ENCODE data around the gene OR2T35.

OR2T35 gene

DNA sequence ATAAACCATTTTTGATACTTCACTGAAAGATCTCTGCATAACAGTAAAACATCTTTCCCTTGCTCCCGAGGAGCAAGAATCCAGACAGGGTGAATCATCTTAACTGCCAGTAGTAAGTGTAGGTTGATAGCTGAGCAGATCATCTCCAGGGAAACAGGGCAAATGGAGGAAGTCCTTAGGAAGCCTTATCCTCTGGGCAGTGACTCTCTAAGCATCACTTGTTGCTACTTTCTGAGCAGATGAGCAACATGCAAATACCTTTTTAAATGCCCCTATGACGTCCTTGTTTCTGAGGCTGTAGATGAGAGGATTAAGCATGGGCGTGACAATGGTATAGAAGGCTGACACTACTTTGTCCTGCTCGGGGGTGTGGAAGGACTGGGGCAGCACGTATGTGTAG is 19.1 kb downstream of the OR2T35 start:
- DNase-seq, result no peak

DNA sequence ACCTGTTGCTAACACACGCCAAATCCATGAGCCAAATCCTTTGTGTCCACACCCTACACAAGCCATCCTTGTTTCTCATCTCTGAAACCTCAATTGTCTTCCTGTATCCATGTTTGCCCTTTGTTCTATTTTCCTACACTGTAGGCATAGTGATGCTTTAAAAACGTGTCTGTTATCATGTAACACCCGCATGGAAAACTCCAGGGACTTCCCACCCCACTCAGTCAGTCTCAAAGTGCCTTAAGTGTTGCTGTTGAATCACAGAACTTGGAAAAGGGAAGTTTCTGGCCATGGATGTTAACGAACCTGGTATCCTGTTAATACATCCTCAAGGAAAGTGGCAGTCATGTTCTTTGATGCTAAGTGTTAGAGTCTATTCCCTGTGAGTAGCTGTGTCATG is 19.9 kb downstream of the OR2T35 start:
- DNase-seq, result no peak

DNA sequence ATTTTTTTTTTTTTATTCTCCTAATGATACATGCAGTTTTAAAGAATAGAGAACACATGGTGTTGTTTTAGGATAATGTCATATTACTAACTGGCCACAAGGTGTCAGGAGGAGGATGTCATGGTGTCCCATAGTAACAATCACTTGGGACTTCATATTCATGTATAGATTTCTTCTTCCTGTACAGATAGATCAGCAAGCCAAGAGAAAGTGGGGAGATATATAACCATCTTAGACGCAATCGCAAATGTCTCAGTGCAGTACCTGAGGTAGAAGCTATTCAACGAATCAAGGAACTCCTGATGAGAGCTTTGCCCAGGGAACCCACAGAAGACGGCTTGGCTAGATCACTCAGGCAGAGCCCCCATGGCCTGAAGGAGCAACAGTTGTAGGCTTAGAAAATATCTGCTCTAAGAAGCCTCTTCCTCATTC is 22.5 kb downstream of the OR2T35 start:
- DNase-seq, result peak; percentile 1 to 2

DNA sequence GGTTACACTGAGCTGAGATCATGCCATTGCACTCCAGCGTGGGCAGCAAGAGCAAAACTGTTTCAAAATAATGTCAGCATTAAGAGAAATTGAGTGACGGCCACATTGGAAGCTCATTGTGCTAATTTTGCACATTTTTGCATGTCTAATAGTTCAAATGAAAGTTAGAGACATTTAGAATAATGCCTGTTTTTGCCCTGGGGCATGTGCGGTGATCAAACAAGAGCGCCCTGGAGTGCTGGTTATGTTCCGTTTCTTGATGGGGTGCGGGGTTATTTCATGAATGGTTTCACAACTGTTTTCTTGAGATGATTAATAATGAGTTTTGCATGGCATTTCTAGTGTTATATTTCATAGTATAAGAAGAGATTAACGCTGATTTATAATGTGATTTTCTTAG is 23.3 kb downstream of the OR2T35 start:
- no peak for DNase-seq

DNA sequence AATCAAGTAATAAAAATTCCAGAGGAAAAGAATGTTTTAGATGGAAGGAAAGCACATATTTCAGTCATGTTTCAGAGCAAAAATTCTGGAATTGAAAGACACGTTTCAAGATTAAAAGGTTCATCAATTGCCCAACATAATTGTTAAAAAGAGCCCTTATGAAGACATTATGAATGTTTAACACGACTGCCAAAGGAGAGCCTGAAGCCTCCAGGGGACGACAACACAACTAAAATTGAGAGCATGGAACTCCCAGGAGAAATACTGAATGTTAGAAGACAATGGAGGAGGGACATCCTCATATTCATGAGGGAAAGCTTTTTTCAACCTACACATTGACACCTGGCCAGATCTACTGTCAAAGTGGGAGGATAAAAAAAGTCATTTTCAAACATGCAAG is 26.2 kb downstream of the OR2T35 start:
- DNase-seq, result peak; percentile 14 to 17

DNA sequence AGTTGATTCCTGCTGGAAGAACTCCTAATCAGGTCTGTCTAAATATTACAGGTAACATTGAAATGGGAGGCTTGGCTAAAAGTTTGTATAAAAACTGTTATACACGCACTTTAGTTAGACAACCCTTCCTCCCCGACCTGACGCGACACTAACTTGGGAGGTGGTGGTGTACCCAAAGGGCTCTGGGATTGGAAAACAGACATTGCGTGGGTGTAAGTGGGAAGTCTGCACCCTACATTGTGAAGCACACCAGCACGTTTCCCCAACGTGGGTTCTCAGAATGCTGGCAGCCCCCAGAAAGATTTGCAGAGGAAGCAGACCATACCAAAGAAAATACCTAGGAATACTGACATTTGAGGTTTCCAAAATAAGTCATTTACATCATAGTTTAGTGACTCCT is 27.0 kb downstream of the OR2T35 start:
- DNase-seq, result no peak

DNA sequence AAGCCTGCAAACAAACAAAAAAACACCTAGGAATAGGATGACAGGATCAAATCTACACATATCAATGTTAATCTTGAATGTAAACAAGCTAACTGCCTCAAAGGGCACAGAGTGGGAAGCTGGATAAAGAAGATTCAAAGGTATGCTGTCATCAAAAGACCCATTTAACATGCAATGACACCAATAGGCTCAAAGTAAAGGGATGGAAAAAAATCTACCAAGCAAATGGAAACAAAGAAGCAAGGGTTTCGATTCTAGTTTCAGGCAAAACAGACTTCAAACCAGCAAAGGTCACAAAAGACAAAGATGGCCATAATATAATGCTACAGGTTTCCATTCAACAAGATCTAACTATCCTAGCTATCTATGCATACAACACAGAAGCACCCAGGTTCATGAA is 31.3 kb downstream of the OR2T35 start:
- no peak for DNase-seq

DNA sequence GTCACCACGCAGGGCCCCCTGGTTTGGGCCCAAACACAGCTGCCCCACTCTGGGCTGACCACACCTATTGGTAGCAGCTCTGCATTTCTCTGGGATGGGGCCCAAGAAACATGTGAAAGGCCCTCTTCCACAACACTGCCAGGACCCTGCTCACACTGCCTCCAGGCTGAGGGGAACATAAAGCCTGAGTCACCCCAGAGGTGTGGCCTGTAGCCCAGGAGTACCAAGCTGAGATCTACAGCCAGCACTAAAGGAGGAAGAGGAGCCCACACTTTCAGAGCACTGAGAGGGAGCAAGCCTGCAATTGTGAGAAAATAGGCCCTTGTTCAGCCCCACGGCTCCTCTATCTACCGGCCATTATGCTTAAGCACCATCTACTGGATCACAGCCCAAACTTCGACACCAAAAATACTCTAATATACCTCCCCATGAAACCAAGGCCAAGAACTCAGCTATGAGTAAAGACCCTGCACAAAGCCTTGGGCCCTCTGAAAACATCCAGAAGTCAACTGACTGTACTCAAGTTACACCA is 33.1 kb downstream of the OR2T35 start:
- no peak for DNase-seq

DNA sequence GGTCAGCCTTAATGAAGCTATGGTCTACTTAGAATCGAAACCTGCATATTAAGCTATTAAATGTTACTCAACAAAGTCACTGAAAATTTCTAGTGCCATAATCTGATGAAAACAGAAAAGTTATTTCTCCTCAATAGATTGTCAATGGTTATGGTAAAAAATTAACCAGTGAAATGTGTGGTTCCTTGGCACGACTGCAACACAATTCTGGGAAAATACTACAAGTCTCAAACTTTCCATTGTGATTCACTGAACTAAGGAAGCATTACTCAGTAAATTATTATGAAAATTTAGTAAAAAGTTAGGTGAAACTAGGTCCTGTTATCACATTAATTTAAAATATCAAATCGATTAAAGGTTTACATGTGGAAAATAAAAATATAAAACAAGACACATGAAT is 34.8 kb downstream of the OR2T35 start:
- DNase-seq, result no peak

DNA sequence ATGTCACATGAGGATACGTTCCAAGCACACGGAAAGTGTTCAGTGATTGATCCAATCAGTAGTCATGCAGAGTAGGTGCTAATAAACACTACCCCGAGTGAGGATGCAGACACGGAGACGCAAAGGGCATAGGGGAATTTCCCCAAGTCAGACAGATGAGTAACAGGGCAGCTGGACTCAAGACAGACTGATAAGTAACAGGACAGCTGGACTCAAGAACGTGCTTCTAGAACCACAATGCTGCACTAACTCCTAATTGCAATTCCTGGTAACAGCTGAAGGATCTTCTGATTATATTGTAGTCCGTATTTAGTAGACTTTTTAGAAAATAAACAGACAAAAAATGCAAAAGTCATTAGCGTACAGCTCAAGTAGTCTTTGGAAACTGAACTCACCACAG is 45.7 kb downstream of the OR2T35 start:
- DNase-seq, result no peak

DNA sequence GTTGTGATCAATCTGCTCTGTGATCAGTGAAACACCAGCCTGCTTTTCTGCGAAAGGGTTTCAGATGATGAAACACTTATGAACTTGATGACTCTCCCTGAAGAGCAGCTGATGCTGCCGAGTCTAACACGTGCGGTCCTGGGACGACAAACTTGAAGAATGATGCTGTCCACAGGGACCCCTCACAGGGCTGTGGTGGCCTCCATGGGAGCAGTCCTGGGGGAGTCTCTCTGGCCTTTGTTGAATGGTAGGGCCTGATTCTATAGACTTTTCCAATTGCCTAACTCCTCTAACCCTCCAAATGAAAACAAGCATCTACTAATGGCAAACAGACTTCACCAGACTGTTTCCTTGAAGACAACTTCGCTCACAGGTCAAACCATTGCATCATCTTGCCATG is 47.5 kb downstream of the OR2T35 start, which contains the start of gene OR2T10:
Gene OR2T10, minus strand, starts transcription at position 112 of the 400 bp plus-strand sequence. CDS start 3,932 bp downstream, outside the sequence.
- DNase-seq, result no peak

DNA sequence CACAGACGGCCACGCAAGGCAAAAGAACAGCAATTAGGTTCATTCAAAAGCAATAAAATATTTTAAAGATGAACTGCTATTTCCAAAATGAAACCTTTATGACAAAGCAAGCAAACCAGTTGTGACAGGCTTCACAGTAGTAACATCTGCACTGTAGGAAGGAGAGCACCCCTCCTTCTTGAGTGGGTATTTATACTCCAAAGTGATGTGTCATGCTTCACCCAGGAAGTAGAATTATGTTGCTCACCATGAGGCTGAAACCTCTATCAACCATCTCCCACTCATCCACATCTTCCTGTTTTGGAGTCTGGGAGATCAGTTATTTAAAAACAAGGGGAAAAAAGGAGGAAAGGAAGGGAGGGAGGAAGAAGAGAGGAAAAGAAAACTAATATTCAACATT is 48.5 kb downstream of the OR2T35 start:
- DNase-seq, result no peak

DNA sequence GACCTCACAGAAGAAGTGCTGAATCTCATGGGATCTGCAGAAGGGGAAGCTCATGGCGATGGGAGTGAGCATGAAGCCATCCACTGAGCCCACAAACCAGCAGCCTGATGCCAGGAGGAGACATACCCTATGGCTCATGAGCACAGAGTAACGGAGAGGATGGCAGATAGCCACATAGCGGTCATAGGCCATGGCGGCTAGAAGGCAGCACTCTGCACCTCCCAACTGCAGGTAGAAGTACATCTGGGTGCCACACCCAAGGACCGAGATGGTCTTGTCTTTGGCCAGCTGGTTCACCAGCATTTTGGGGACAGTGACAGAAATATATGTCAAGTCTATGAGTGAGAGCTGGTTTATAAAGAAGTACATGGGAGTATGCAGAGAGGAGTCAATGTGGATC is 51.9 kb downstream of the OR2T35 start:
- no peak for DNase-seq

DNA sequence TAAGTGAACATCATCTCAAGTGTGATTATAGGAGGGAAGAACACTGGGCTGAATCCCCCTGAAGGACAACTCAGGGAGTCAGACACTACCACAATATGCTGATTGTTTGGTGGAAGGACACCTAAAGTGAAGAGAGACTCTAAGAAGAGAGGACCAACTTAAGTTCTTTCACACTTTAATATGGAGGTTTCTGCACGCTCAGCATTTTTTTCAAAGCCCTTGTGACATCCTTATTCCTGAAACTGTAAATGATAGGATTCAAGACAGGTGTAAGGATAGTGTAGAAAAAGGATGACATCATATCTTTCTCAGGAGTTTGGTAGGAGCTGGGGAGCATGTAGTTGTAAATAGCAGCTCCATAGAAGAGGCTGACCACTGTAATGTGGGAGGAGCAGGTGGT is 52.4 kb downstream of the OR2T35 start:
- DNase-seq, result no peak

DNA sequence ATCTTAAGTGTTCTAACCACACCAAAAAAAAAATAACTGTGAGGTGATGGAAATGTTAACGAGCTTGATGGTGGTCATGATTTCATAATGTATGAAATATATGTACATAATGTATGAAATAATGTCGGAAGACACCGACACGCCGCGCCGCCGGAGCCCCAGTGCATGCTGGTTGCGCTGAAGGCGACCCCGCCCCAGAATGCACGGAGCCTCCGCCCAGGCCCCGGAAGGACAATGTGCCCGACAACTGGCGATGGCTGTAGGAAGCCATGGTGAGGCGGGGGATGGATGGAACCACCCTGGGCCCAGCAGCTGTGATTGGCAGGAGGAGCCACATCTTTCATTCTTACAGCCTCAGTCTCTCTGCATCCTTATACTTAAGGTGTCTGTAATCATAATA is 55.0 kb downstream of the OR2T35 start:
- no peak for DNase-seq

DNA sequence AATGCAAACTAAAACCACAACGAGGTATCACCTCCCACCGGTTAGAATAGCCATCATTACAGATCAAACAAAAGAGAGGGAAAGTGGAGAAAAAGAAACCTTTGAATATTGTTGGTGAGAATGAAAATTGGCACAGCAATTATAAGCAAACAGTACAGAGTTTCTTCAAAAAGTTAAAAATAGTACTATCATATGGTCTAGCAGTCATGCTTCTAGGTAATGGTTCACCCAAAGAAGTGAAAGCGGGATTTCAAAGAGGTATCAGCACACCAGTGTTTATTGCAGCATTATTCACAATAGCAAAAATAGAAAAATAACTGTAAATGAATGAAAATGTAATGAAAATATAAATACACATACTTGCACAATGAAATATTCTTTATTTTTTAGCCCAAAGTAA is 55.7 kb downstream of the OR2T35 start:
- no peak for DNase-seq
